ENCODE results near the gene UGT1A10. TPM values are rescaled to one million over a fixed set of nuclear protein-coding genes. Genes with fewer than 3 reads are reported as not detected.
"Not testable (repeated sequence)": the region's sequence is repeated elsewhere in the genome, so short reads cannot be mapped to it uniquely, and the experiment has no call there.

The UGT1A10 gene
- total RNA-seq, 4 donors from 2014 or later = not detected

DNA sequence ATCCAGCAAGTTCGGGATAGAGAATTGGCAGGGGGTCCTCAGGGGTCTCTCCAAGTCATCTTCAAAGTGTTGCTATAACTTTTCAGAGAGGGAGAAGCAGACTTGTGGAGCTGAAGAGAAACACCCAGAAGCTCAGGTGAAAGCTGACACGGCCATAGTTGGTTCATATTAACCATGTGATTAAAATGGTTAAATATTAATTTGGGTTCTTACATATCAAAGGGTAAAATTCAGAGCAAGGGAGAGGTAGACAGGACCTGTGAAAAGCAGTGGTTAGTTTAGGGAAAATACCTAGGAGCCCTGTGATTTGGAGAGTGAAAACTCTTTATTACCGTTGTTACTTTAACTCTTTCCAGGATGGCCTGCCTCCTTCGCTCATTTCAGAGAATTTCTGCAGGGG lies 56.4 kb downstream of the UGT1A10 start, which contains the start of gene UGT1A6:
Gene UGT1A6 (plus strand): TSS at position 243 of the 400 bp plus-strand sequence. CDS start 115 bp downstream, at position 358.
- ATAC-seq (ENCODE audit: low FRiP score) (no peak), DNase-seq (ENCODE audit: low spot score) (no peak)
- no peak for TF ChIP-seq CTCF (IDR thresholded peaks at IDR 0.05)

DNA sequence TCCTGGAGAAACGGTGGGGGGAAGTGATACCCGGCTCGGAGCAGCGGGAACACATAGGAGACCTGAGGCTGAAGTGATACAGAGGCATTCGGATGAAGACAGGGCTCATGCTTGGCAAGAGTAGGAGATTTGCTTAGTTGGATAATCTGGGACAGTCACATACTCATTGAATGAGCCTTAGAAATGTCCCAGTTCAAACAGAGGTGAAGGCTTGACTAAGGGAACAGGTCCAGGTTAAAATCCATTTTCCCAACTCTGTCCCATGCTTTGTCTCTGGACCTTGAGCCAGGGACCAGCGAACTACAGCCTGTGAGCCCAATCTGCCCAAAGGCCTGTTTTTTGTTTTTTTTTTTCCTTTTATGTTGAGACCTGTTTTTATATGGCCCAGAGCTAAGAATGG lies 57.7 kb downstream of the UGT1A10 start:
- ATAC-seq (ENCODE audit: low FRiP score) = no peak
- TF ChIP-seq CTCF (IDR thresholded peaks at IDR 0.05) = no peak
- DNase-seq (ENCODE audit: low spot score) = no peak

DNA sequence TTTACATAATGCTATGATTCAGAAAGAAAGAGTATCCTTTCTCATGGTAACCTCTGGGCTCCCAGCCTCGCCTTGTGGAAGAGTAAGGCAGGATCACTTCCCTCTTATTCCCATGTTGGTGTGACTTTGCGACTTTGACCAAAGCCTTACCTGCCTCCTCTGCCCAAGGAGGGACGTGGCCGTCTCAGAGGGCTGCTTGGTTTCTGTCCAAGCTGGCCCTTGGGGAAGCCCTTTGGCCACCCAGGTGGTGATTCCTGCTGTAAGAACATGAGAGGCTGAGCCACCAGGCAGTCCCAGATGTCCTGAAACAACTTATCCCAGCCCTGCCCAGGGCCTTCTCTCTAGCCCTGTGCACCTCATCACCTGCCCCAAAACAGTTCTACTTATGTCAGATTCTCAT lies 62.5 kb downstream of the UGT1A10 start:
- TF ChIP-seq CTCF (IDR thresholded peaks at IDR 0.05) = no peak

GRCh38 chr2:233699424-233700027 lies 63.3 kb downstream of the UGT1A10 start:
- DNase-seq (ENCODE audit: low spot score) (no peak), ATAC-seq (ENCODE audit: low FRiP score) (no peak)
- TF ChIP-seq CTCF (IDR thresholded peaks at IDR 0.05) = no peak

More for the DNA sequence above, 62.5 kb downstream of the UGT1A10 start:
- DNase-seq (ENCODE audit: low spot score) (no peak), ATAC-seq (ENCODE audit: low FRiP score) (no peak)

DNA sequence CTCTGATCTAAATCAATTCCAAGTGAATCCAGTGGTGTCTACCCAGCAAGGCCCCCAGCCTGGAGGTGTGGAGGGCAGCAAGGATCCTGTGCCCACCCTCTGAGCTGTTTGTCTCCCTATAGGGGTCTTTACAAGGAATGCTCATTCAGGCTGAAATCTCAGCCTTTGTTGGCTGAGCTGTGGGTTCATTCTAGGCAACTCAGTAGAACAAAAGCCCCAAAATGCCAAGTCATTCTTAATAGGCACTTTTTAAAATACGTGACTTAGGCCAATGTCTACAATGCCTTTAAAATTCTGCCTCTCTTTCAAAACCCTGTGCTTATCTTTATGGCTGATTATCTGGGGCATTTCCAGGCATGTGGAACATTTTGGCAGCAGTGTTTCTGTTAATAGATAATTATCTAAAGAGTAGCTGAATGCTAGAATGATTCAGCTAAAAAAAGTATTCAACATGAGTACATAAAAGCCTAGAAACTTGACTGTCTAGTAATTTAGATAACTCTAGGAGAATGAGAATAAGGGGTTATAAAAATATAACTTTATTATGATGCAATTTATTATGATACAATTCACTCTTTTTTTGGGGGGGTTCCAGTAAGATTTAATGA lies 63.9 kb downstream of the UGT1A10 start:
- ATAC-seq (ENCODE audit: low FRiP score) (no peak), DNase-seq (ENCODE audit: low spot score) (no peak)
- no peak for TF ChIP-seq CTCF (IDR thresholded peaks at IDR 0.05)

GRCh38 chr2:233700842-233701241 lies 64.6 kb downstream of the UGT1A10 start:
- DNase-seq (ENCODE audit: low spot score) = not testable (repeated sequence)

DNA sequence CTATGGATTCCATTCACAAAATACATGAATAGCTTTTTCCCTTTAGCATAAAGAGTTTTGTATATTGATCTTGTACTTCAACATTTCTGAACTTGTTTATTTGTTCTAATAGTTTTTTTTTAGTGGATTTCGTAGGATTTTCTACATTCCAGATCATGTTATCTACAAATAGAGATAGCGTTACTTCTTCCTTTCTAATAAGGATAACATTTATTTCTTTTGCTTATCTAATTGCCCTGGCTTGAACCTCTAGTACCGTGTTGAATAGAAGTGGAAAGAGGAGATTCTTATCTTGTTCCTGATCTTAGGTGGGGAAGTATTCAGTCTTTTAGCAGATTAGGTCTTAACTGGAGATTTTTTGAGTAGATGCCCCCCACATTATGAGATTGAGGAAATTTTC lies 66.0 kb downstream of the UGT1A10 start:
- ATAC-seq (ENCODE audit: low FRiP score) (no peak), DNase-seq (ENCODE audit: low spot score) (no peak)
- TF ChIP-seq CTCF (IDR thresholded peaks at IDR 0.05) = no peak

More at GRCh38 chr2:233700842-233701241, 64.6 kb downstream of the UGT1A10 start:
- ATAC-seq (ENCODE audit: low FRiP score) = not testable (repeated sequence)

Measured in omental fat pad (tissue), 4 donors.